Stomach (tissue), 4 donors: ENCODE measurements around the gene CRAMP1.

Experiments used
- CTCF ChIP-seq, 7 experiments: fragments of 450-650 bp in 4 of 7; fragments of 200-600 bp in 3 of 7; sonication (generic) in 3 of 7; IDR thresholded peaks; one replicate each; pipeline ENCODE4 v1.5.1; 2016 to 2019; ENCODE audit warnings: antibody characterized with exemption in 7 of 7, control low read depth in 2 of 7, mild to moderate bottlenecking in 1 of 7
- EP300 ChIP-seq: sonication (generic); formaldehyde crosslinking; IDR thresholded peaks from one replicate; pipeline ENCODE4 v1.6.1; 2017; ENCODE audit warnings: antibody characterized with exemption
- POLR2A ChIP-seq, 4 donors: fragments of 450-650 bp; IDR thresholded peaks; one replicate each; pipeline ENCODE4 v1.6.1; 2016; ENCODE audit warnings: antibody characterized with exemption in 4 of 4, control low read depth in 2 of 4, mild to moderate bottlenecking in 1 of 4, moderate library complexity in 1 of 4
- POLR2AphosphoS5 ChIP-seq, 3 donors: sonication (generic); formaldehyde crosslinking; IDR thresholded peaks; one replicate each; pipeline ENCODE4 v1.6.1; 2016; ENCODE audit warnings: antibody characterized with exemption in 3 of 3

- TF ChIP-seq CTCF (IDR thresholded peaks at IDR 0.05) (no peak), POLR2A (IDR thresholded peaks at IDR 0.05) (no peak), POLR2AphosphoS5 (IDR thresholded peaks at IDR 0.05) (no peak), EP300 (no peak)
These were observed 40.9 kb downstream of the CRAMP1 start for GRCh38 chr16:1653023-1653422.
